Measurements from ENCODE around the gene SLC6A20. TPM values are rescaled to one million over a fixed set of nuclear protein-coding genes. Genes with fewer than 3 reads are reported as not detected.
"Not testable (repeated sequence)": the region's sequence is repeated elsewhere in the genome, so short reads cannot be mapped to it uniquely, and the experiment has no call there.

SLC6A20 gene
- total RNA-seq, 3 donors from 2014 or later: 0.29 to 2.4 (median 1.2) TPM

DNA sequence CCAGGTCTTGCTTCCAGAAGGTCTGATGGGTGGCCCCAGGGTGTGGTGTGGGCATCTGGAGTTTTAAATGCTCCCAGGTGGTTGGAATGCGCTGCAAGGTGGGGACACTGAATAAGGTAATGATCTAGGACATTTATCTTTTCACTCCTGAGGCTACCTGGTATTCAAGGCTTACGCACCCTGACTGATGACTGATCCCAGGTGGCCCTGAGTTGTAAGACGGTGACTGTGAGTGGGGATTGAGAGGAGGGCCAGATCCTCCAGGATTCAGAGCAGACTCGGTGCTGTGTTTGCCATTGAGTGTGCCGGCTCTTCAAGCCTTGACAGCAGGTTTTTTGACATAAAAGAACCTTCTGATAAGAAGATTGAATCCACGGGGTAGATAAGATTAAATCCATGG lies 40.3 kb downstream of the SLC6A20 start:
- ATAC-seq (no peak), DNase-seq (no peak)
- no peak overlapping the region for H3K4me3 ChIP-seq
- TF ChIP-seq, protein P1, sequence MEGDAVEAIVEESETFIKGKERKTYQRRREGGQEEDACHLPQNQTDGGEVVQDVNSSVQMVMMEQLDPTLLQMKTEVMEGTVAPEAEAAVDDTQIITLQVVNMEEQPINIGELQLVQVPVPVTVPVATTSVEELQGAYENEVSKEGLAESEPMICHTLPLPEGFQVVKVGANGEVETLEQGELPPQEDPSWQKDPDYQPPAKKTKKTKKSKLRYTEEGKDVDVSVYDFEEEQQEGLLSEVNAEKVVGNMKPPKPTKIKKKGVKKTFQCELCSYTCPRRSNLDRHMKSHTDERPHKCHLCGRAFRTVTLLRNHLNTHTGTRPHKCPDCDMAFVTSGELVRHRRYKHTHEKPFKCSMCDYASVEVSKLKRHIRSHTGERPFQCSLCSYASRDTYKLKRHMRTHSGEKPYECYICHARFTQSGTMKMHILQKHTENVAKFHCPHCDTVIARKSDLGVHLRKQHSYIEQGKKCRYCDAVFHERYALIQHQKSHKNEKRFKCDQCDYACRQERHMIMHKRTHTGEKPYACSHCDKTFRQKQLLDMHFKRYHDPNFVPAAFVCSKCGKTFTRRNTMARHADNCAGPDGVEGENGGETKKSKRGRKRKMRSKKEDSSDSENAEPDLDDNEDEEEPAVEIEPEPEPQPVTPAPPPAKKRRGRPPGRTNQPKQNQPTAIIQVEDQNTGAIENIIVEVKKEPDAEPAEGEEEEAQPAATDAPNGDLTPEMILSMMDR (IDR thresholded peaks at IDR 0.05): no peak
- no peaks in the 10 kb centered on the region for H3K9me3 ChIP-seq
- H3K36me3 ChIP-seq (ENCODE audit: low read depth): no peaks in the 10 kb centered on the region
- intact Hi-C loops (cut with DNase I, micrococcal nuclease): no loop called here
- H3K4me1 ChIP-seq (ENCODE audit: low read depth): no peaks in the 10 kb centered on the region

DNA sequence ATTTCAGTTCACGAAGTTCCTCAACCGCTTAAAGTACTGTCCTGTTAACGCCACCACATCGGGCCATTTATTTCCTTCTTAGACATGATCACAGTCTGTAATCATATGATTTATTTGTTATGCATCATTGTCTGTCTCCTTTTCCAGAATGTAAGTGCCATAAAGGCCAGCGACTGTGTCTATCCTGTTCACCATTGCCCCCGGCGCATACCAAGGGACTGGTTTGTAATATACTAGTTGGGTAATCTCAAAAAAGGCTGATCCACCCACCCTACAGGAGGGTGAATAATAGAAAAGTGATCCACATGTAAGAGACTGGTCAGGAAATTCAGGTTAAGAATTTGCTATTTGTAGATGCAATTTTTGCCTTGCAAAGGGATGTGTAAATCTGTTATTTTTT lies 41.9 kb downstream of the SLC6A20 start:
- Histone ChIP-seq H3K4me1 (ENCODE audit: low read depth) (no peaks in the 10 kb centered on the region), H3K9me3 (no peaks in the 10 kb centered on the region), H3K36me3 (ENCODE audit: low read depth) (no peaks in the 10 kb centered on the region), H3K4me3 (no peak overlapping the region)
- DNase-seq (no peak), ATAC-seq (no peak)
- TF ChIP-seq, protein P1 (IDR thresholded peaks at IDR 0.05): no peak
- intact Hi-C loops (cut with DNase I, micrococcal nuclease): no loop called here

DNA sequence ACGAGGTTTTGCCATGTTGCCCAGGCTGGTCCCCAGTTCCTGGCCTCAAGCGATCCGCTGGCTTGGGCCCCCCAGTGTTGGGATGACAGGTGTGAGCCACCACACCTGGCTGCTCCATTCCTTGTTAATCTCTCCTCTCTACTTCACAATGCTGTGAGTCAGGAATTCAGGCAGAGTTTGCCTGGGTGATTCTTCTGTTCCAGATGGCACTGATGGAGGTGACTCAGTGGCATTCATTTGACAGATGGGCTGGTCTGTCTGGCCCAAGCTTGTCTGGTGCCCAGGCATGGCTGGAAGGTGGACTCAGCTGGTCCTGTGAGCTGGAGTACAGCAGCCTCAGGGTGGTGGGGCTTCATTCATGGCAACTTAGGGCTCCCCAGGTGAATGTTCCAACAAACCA lies 43.2 kb downstream of the SLC6A20 start:
- H3K4me3 ChIP-seq: no peak overlapping the region
- TF ChIP-seq, protein P1 (IDR thresholded peaks at IDR 0.05): no peak
- H3K4me1 ChIP-seq (ENCODE audit: low read depth): no peaks in the 10 kb centered on the region
- intact Hi-C loops (cut with DNase I, micrococcal nuclease): no loop called here
- DNase-seq (no peak), ATAC-seq (no peak)
- H3K36me3 ChIP-seq (ENCODE audit: low read depth): no peaks in the 10 kb centered on the region
- H3K9me3 ChIP-seq: no peaks in the 10 kb centered on the region

DNA sequence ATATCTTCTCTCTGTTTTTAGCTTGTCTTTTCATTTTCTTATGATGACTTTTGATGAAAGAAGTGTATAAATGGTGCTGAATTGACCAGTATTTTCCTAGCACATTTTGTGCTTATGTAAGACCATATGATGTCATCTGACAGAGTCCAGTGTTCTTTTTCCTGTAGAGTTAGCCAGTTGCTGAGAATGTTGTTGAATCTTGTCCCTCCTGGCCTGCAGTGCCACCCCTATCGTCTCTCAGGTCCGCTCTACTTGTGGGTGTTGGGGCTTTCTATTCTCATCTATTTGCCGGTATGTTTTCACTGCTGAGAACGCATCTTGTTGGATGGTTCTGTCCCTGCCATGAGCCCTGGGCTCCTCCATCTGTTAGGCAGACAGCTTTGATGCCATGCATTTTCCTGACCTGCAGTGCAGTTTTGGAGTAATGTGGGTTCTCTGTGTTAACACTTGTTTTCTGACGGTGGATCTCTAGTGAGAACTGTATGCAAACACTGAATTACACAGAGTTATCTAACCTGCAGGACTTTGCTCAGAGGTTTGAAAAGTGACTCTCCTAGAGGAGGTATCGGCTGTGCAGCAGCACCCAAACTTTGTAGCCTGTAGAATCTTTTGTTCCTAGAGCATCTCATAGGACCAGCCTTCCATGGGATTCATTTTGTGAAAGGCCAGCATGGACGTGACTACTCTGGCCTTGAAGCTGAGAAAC lies 44.6 kb downstream of the SLC6A20 start:
- Histone ChIP-seq H3K4me1 (ENCODE audit: low read depth) (no peaks in the 10 kb centered on the region), H3K4me3 (no peak overlapping the region), H3K36me3 (ENCODE audit: low read depth) (no peaks in the 10 kb centered on the region), H3K9me3 (no peaks in the 10 kb centered on the region)
- intact Hi-C loops (cut with DNase I, micrococcal nuclease): no loop called here
- DNase-seq (no peak), ATAC-seq (no peak)
- TF ChIP-seq, protein P1 (IDR thresholded peaks at IDR 0.05): no peak

DNA sequence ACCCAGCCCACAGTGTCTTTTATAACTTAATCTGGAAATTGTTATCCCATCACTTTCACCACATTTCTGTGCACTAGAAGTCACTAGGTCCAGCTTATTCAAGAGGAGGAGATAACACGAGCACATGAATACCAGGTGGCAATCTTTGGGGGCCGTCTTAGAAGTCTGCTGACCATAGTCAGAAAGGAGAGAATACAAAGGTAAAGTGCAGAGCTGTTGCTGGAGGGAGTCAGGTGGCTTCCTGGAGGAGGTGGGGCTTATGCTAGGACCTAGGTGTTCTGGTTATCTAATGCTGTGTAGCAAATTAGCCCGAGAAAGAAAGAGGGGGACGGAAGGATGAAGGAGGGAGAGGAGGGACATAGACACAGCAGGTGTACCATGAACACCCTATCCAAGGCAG lies 46.5 kb downstream of the SLC6A20 start:
- intact Hi-C loops (cut with DNase I, micrococcal nuclease): no loop called here
- Histone ChIP-seq H3K4me1 (ENCODE audit: low read depth) (no peaks in the 10 kb centered on the region), H3K9me3 (no peaks in the 10 kb centered on the region), H3K36me3 (ENCODE audit: low read depth) (no peaks in the 10 kb centered on the region), H3K4me3 (no peak overlapping the region)
- TF ChIP-seq, protein P1 (IDR thresholded peaks at IDR 0.05): no peak
- no peak for ATAC-seq
- no peak for DNase-seq

DNA sequence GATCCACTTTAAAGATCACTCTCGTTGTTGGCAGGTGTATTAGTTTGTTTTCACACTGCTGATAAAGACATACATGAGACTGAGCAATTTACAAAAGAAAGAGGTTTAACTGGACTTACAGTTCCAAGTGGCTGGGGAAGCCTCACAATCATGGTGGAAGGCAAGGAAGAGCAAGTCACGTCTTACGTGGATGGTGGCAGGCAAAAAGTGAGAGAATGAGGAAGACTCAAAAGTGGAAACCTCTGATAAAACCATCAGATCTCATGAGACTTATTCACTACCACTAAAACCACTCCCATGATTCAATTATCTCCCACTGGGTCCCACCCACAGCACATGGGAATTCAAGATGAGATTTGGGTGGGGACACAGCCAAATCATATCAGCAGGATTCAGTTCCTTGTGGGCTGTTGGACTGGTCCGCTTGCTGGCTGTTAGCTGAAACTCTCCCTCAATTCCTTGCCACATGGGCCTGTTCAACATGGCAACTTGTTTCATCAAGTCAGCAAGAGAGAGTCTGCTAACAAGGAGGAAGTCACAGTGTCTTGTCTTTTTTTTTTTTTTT lies 47.2 kb downstream of the SLC6A20 start:
- H3K4me1 ChIP-seq (ENCODE audit: low read depth); H3K36me3 ChIP-seq (ENCODE audit: low read depth); H3K9me3 ChIP-seq; intact Hi-C loops (cut with DNase I, micrococcal nuclease); DNase-seq; H3K4me3 ChIP-seq; ATAC-seq: not testable (repeated sequence)

All from mucosa of descending colon (tissue), 3 donors.